ENCODE data around the gene PLA2G2D. TPM values are rescaled to one million over a fixed set of nuclear protein-coding genes. Genes with fewer than 3 reads are reported as not detected.

The PLA2G2D gene
- total and polyA plus RNA-seq, 2 of the 8 experiments (the other 6 are each of a cell fraction or from before 2014, with no cell fraction given), result not detected

DNA sequence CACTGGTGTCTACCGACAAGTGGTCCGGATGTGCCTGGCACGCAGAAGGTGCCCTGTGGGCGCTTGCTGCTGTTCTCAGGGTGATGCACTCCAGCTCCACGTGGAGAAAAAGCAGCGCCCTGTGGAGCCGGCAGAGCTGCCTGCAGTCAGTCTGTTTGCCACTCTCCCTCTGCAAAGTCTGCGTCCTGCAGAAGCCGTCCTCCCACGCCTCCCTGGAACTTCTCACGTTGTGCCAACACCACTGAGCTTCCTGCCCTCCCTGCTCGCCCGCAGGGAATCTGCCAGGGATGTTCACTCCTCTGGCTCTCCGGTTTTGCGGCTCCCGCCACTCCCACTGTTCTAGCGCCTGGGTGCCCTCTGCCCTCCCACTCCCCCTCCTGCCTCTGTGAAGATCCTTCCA lies 46.7 kb upstream of the PLA2G2D start:
- Histone ChIP-seq H3K18ac (ENCODE audit: extremely low read depth, low read length) (no peak overlapping the region), H3K9ac (replicated peaks in 1 of 4; ENCODE audit: extremely low read depth in 1 of 4, low read depth in 3 of 4, low read length in 3 of 4) (no peak overlapping the region), H4K5ac (ENCODE audit: insufficient read length, low read depth, low read length) (no peak overlapping the region), H3K4me3 (ENCODE audit: extremely low read depth in 1 of 4, insufficient read depth in 2 of 4, low read depth in 3 of 4, low read length in 4 of 4) (no peak overlapping the region), H4K20me1 (replicated peaks in 1 of 2; ENCODE audit: control insufficient read depth in 1 of 2, insufficient read depth in 2 of 2, low read length in 2 of 2) (peaks cover 0 to 1% of the 10 kb centered on the region in 2 experiments), H3K4me1 (replicated peaks in 1 of 4; ENCODE audit: control insufficient read depth in 3 of 4, insufficient read depth in 4 of 4, low read length in 3 of 4) (peaks cover 0 to 5% (median 0%) of the 10 kb centered on the region in 4 experiments; a peak in 2 of 7 replicates), H3K27ac (ENCODE audit: low read depth, low read length) (no peak overlapping the region), H3K79me1 (ENCODE audit: low read depth, low read length) (no peaks in the 10 kb centered on the region; the same call in 1 of the 2 replicates), H3K4ac (replicated peaks; ENCODE audit: insufficient read length, low read depth, low read length) (no peak overlapping the region), H3K9me3 (ENCODE audit: insufficient read depth in 2 of 2, low read depth in 1 of 2, low read length in 1 of 2) (peaks cover 0 to 4% of the 10 kb centered on the region in 2 experiments; a peak in 2 of 4 replicates), H3K56ac (replicated peaks; ENCODE audit: insufficient read length, low read depth, low read length) (no peak overlapping the region), H4K8ac (ENCODE audit: extremely low read depth, insufficient read depth, low read length) (peak overlapping the region; percentile 1; the same call in 1 of the 2 replicates), H3K4me2 (ENCODE audit: insufficient read depth in 1 of 2, low read depth in 2 of 2, low read length in 2 of 2) (no peak overlapping the region), H3K23me2 (ENCODE audit: low read depth, low read length) (no peaks in the 10 kb centered on the region), H2BK20ac (ENCODE audit: low read length) (no peak overlapping the region), H3K23ac (ENCODE audit: insufficient read length) (no peak overlapping the region), H2BK5ac (ENCODE audit: low read depth, low read length) (no peak overlapping the region), H2BK15ac (ENCODE audit: low read length) (no peak overlapping the region), H2BK12ac (ENCODE audit: low read depth, low read length) (peak overlapping the region; percentile 93; the same call in 1 of the 2 replicates), H3K14ac (ENCODE audit: insufficient read length) (no peak overlapping the region), H2BK120ac (replicated peaks; ENCODE audit: low read depth, low read length) (no peak overlapping the region), H3K79me2 (ENCODE audit: control insufficient read depth in 1 of 2, insufficient read depth in 2 of 2, low read length in 2 of 2) (no peaks in the 10 kb centered on the region), H4K91ac (replicated peaks; ENCODE audit: insufficient read length, low read length) (no peak overlapping the region), H3K27me3 (replicated peaks in 1 of 4; ENCODE audit: control insufficient read depth in 3 of 4, extremely low read depth in 1 of 4, insufficient read depth in 3 of 4, low read length in 3 of 4) (no peaks in the 10 kb centered on the region), H3K36me3 (ENCODE audit: control insufficient read depth in 2 of 4, insufficient read depth in 4 of 4, low read length in 3 of 4) (no peaks in the 10 kb centered on the region), H2AK5ac (ENCODE audit: low read depth, low read length) (no peak overlapping the region; the same call in 1 of the 2 replicates), H2AFZ (ENCODE audit: low read length) (no peak overlapping the region)
- ChIA-PET CTCF (ENCODE audit: partially characterized antibody) (interaction anchor here (0.6 to 8.4 kb wide), 43 partner anchors 8 to 327 kb away, joined by 3 to 89 read pairs (median 5); partner anchors contain the start of genes PLA2G2A and PLA2G2D), POLR2A (ENCODE audit: partially characterized antibody) (no interaction called here)
- TF ChIP-seq RNF2 (IDR thresholded peaks at IDR 0.05; ENCODE audit: borderline replicate concordance, low read depth, low read length, missing control alignments, poor library complexity, severe bottlenecking), result no peak
- TF ChIP-seq POU5F1 (IDR thresholded peaks at IDR 0.05; ENCODE audit: low read depth, low read length), result no peak
- no peak for TF ChIP-seq CBX5 (IDR thresholded peaks at IDR 0.05; ENCODE audit: low read depth, low read length)
- TF ChIP-seq SUZ12 (IDR thresholded peaks at IDR 0.05; ENCODE audit: low read length), result no peak
- FAIRE-seq (no peak), DNase-seq (ENCODE audit: low read depth in 1 of 2, low spot score in 2 of 2) (no peak)
- WGBS, 2 experiments (ENCODE audit: extremely low coverage in 1 of 2, insufficient coverage in 1 of 2, insufficient read length in 1 of 2, insufficient replicate concordance in 2 of 2, low coverage in 1 of 2, low lambda C conversion rate in 2 of 2, missing lambda C conversion rate in 1 of 2), result 82% methylated on average over 17 of the region's 17 CpGs; no CpG with 5 or more reads in 1 of the 2 experiments
